HG03469 (cell line): ENCODE results near the gene EPHA4.
"Not testable (repeated sequence)": the region's sequence is repeated elsewhere in the genome, so short reads cannot be mapped to it uniquely, and the experiment has no call there.

Experiments
- ATAC-seq: cut with Tn5 transposase; IDR thresholded peaks from one replicate; pipeline ENCODE4 v1.9.1; 2021; ENCODE audit warnings: mild to moderate bottlenecking, moderate library complexity, moderate number of reproducible peaks; ENCODE audit not compliant: unreplicated experiment

The EPHA4 gene

DNA sequence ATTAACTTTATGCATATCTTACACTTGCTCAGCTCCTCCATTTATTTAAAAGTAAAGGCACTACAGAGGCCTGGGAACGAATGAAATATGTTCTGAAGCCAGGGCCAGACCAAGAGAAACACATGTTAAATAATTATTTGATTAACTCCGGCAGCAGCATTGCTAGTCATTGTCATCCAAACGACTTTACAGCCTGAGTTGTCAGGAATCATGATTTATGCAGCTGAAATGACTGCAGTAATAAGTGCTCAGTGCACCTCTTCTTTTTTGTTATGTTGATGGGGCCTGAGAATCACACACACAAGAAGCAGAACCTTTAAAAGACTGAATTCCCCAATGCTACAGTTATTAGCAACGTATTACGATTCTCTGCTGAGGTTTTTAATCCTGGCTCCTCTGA is 58.9 kb downstream of the EPHA4 start:
- no peak for ATAC-seq

DNA sequence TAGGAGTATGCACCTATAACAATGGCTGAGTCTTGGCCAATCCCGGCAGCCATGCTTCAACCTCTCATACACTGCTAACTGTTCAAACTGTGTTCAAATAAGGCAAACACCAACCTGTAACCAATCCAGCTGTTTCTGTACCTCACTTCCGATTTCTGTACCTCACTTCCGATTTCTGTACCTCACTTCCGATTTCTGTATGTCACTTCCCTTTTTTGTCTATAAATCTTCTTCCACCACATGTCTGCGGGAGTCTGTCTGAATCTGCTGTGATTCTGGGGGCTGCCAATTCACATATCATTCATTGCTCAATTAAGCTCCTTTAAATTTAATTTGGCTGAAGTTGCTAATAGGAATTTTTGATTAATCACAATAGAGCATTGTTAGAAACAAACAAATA is 60.8 kb downstream of the EPHA4 start:
- ATAC-seq, result not testable (repeated sequence)

DNA sequence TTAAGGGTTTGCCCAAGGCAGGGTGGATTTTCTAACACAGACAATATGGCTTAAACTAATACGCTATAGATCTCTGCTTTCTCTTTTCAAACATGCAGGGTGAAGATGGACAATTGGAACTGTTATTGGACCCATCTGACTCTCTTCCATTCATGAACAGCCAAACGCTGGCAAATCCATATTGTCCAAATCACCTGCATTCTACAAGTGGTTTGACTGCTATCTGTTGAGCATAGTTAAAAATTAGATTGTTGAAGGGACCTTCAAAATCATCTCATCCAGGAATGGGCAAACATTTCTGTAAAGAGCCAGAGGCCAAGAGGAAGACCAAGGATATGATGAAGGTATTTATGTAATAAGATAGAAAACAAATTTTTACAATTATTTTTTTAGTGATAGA is 65.6 kb downstream of the EPHA4 start:
- no peak for ATAC-seq

DNA sequence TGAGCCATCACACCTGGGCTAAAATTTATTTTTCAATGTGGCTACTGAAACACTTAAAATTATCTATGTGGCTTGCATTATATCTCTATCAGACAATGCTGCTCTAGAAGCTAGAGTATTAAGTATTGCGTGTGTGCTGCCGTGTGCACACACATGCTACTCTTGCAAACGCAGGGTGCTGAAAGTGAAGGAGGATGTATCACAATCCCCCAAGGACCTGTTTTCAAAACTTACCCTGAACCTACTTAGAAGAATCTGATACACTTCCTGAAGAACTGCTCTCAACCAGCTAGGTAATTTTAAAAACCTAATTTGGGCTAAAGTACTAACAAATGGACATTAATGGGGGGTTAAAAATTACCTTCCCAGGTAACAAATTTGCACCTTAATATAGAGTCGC is 66.5 kb downstream of the EPHA4 start:
- no peak for ATAC-seq

DNA sequence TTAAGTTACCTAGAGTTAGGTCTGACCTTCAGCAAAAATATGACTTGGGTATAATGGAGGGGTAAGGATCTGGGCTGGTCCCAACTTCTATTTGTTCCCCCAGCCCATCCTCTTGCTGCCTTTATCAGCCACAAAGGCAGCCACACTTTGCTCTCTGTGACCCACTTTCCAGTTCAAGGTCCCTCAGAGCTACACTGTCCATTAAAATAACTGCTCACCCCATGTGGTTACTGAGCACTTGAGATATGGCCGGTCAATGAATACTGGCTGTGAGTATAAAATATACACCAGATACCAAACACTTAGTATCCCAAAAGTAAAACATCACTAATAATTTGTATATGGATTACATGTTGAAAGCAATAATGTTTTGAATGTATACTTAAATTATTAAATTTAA is 67.2 kb downstream of the EPHA4 start:
- ATAC-seq, result no peak

DNA sequence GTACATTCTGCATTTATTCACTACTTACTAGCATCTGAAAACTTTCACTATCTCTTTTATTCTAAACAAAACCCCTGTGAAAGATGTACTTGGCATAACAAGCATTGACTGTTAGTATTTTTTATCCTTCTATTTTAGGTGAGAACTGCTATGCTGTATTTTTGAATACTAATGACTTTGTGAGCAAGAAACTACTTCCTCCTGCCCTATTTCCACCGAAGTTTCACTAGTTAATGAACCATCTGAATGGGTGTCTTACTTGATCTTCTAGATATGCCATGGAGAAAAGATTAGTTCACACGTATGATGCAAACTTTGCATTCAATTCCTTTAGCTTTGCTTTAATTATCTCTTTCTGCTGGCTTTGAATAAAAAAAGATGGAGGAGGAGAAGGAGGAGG is 68.1 kb downstream of the EPHA4 start:
- no peak for ATAC-seq

DNA sequence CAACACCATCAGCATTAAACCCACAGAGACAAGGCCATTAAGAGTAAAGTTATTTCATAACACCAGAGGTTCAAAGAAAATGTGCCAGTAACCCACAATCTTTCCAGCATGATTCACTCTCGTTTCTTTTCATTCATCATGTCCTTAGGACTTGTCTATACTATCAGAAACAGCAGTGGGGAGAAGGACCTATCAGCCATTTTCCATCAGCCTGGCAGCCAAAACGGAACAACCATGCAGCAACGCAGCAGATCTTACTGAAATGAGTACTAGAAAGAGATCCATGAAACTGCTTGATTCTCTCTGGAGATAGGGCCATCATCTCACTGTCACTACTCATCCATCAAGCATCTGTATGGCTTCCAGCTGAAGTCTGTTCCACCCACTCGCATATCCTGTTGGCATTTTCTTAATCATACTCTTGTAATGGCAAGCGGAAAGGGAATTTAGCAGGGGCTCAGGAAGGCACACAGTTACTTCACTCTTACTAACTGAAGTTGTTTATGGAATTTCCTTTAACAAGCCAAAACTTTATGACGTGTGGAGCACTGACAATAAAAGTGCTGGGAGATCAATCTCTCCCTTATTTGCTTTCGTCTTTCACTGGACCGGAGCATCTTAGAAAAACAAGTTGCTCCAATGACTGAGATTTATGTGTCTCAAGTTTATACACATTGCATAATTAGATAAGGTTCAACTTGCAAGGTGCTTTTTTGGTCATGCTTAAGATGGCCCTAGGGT is 69.7 kb downstream of the EPHA4 start:
- ATAC-seq, result no peak

DNA sequence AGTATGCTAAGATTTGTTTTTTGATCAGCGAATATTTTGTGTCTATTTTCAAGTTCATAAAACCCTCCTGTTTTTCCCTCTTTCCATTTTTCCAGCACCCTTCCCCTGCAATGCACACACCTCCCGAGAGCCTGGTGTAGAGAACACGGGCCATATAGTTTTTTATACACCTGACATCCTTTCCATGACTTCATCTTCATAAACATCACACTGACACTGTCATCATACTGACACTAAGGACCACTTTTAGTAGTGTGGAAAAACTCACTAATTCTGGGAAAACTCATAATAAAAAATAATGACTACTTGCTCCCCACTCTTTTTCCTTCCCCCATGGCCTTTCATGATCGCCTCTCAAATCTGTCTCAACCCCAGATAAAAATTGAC is 70.2 kb downstream of the EPHA4 start:
- ATAC-seq, result no peak

DNA sequence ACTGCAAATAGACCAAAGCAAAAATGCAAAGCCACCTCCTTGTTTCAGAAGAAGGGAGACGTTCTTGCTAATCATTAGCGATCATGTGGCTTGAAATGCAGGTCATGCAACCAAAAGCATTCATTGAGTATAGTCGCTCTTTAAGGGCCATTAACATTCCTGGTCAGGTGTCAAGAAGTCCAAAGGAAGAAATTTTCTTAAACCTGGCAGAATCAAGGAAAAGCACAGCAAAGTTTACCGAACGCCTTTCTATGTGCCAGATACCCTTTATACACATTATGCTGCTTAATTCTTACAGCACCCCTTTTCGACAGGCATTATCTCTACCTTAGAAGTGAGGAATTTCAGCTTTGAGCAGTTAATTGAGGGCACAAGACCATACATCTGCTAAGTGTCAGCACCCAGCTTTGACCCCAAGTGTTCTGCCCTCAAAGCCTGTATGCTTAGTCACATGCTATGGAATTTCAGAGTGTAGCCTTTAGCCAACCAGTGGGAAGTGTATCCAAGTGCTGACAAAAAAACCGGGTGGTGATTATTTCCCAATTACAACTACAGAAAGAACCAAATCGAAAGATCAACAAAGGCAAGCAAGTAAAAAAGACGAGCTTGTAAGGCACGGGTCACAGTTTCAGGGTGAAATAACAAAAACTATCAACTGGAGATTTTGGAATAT is 70.8 kb downstream of the EPHA4 start:
- ATAC-seq, result no peak

DNA sequence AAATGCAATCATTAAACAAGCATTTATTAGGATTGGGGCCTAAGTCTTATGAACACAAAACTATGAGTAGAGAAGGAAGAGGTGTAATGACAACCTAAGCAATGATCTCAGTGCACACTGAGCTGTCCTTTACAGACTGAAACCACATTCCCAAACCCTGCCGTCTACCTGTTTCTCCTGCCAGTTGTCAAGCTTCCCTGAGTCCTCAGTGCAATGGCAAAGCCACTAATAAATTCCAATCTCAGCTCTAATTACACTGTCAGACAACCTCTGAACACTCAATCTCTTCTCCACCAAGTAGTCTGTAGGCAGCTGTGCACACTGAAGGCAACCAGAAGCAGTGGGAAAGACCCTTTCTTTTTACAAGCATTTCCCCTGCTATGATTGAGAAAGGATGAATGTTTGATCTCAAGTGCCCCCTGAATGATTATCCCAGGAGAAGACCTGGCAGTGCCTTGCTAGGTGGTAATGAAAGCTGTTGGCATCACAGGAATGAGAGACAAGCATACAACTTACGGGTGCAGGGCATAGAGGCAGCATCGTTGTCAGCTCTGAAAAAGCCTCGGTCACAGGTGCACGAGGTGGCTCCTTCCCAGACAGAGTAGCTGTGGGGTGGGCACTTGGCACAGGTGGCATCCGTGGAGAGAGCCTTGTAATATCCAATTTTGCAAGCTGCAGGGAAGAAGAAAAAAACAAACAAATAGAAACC is 71.4 kb downstream of the EPHA4 start:
- no peak for ATAC-seq

DNA sequence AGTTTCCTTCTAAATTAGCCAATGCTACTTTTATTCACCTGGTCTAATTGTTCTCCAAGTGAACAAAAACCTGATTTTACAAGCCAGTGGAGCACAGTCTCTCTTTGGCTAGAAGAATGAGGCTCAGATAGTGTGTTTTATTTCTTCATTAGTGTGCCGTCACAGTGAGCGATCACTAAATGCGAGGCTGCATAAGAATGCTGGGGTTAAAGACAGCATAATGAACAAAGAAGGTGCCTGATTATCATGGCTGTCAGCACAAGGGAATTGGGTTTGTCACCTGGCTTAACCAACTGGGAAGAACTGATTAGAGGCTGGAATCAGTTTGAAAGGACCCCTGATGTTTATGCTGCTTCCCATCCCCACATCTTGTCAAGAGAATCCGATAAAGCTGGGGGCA is 76.4 kb downstream of the EPHA4 start:
- no peak for ATAC-seq

DNA sequence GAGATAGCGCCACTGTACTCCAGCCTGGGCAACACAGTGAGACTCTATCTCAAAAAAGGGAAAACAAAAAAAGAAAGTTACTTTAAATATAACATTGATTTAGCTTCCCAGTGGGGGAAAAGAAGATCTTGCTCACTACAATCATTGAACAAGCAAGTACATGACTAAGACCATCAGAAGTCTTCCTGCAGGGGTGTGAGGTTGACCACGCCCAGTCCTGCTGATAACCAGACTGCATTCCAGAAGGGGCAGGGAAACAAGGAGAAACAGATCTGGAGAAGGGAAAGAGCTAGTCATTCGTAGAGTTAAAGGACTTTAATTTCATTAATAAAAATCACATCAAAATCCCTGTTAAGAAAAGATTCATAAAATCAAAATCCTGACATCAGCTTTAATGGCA is 77.5 kb downstream of the EPHA4 start:
- ATAC-seq, result no peak

DNA sequence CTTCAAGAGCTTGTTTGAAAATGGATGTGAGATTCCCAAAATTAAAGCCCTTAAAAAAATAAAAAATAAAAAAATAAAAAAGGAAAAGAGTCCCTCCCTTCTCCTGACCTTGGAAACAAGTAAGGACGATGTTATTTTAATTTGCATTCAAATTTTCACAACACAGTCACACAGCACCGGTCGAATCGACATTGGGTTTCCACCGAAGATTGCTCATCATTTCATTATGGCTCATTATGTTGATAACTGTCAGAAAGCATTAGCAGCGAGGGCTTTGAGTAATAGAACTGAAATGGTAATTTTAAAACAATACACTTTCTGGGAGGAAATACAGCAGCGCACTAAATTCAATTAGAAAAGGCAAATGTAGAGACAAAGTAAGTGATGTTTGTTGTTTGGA is 78.7 kb downstream of the EPHA4 start:
- no peak for ATAC-seq

DNA sequence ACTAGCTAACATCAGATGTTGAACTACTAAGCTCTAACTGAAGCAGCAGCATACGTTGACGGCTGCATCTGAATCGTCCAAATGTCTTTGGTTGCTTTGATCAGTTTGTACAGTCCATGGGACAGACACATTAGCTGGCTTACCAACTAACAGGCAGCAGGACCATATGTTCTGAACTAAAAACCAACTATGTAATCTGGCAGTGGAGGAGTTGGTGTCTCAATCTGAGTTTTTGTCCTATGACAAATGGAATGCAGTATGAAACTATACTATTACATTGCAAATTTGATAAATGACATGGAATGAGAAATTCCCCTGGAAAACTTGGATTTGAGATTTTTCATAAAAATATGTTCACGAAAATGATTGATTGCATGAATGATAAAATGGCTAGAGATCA is 79.5 kb downstream of the EPHA4 start:
- ATAC-seq, result no peak

DNA sequence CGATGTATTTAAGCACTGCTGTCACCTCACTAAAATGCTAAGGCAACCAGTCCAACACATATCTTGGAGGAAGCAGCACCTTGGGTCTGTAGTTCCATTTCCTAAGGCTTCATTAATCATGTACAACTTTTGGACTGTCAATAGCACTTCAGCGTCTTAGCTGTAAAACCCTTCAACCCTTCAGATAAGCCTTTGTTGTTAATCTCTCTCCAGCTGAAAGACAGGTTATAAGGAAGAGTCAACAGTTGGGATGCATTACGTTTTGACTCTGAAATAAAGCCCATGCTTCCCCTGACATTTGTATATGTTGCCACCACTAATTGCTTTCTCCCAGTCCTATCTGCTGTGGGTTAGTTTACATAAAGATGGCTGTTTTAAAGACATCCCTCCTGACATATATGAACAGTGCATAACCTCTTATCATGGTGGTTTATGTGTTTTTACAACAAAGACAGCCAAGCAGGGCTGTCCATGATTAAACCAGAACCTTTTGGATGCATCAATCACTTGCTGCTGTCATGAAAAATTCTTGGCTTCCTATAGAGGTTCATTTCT is 81.5 kb downstream of the EPHA4 start:
- ATAC-seq, result no peak

DNA sequence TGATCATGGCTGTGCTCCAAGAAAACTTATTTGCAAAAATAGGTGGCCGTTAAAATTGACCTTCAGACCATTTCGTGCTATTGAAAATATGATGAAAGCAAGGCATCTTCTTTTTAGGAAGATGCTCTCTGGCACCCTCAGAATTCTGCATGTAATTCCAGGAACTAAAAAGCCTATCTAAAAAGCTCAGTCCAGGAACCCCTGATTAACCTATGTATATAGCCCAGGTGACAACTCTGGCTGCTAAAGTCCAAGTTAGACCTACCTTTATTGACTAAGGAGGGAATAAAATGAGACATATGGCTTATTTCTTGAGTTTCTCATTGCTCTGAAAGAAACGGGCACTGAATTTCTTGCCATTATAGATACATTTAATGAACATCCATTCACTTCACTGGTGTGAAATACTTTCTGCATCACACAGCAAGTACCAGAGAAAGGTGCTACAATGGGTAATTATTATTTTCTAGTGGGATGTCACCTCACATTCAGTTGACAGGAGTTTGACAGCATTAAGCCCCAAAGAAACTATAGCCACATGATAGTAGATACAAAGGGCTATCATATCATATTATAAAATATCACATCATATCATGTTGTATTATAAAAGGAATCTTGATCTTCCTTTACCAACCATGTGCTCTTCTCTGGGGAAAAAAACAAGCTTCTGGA is 83.8 kb downstream of the EPHA4 start:
- ATAC-seq, result no peak

DNA sequence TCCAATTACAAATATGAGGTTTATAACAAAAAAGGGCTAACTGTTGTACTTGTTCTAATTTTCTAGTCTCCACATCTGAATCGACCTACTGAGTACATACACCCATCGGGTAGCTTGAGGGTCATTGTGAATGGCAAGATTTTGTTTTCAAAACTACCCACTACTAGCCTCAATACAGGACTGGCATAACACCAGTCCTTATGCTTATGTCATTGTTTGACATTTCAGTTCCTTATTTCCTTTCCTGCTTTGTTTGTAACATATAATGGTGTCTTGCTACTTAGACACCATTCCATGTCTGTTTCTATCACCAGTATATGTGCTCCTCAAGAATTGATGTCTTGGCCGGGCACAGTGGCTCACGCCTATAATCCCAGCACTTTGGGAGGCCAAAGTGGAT is 86.0 kb downstream of the EPHA4 start:
- ATAC-seq, result no peak

DNA sequence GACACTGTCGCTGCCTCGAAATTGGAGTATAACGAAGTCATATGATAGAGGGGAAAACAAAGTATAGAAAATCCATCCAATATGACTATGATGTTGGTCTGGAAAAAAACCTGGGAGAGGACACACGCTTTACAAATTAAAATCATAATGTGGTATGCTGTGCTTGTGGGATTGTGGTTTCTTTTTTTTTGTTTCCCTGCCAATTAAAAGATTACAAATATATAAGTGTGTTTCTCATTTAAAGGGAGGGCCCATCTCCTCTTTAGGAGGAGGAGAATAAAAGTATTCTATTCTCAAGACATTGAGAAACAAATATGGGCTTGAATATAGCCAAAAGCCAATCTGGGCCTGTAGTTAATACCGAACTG is 86.6 kb downstream of the EPHA4 start:
- no peak for ATAC-seq

DNA sequence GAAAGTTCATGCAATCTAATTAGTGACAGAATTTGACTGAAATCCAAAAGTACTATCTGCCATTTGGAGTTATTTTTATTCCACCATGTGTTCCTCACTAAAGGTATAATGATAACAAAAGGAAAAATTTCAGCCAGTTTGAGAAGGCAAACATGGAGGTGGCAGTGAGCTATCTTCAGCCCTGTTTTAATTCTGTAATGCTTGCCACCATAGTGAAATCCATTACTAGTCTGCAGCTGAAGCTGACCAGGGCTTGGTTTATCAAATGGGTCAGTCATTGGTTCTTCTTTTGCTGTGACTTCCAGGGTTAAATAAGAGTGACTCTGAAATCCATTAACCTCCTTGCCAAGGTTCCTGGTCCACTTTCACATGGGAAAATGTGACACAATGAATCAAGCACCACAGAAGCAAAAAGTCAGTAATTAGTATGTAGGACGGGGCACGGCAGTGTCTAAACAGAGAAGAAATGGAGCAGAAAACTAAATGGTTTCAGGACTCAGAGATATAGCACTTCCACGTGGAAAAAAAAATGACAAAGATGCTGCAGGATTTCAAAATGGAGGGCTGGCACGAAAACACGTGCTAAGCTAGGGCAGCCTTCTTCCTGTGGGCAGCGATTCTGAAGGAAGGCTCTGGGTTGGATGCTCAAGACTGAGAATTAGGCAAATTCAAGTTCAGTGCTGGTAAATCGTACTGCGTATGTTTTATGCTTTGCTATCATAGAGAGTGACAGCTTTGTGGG is 87.2 kb downstream of the EPHA4 start:
- no peak for ATAC-seq

DNA sequence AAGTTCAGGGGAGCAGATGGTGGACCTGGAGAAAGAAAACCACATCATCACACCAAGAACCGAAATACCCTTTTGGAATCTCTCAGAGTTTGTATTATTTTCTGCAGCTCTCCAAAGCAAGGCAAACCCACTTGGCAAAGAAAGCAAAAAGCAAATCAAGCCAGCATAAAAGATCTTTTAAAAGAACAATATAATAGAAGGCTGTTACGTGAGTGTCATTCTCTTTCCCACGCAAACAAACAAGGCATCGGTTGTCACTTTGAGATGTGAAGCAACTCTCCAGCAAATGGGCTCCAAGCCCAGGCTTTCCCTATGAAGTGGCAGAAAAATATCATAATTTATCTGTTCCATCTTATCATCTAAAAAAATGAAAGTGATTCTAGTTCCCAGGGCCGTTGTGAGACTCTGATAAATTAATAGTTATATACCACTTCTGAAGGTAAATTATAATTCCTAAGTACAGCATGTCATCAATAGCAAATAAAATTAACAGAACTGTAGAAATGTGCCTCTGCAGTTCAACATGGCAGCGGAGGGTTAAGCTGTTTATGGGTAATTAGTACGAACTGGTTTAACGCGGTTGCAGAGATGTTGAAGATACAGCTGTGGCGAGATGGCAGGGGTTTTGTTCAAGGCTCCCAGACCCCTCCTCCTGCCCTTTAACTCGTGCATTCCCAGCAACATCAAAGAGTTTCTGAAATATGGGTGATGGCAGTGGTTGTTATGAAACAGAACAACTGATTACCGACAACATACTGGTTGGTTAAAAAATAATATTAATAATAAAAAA is 89.2 kb downstream of the EPHA4 start:
- no peak for ATAC-seq
